Prostate gland (tissue), 2 donors: ENCODE data around the gene SH2D4B. TPM values are rescaled to one million over a fixed set of nuclear protein-coding genes. Genes with fewer than 3 reads are reported as not detected.

Experiments
- DNase-seq: peaks from one replicate; pipeline ENCODE4 v3.0.0-alpha.2; 2019; ENCODE audit warnings: low spot score
- H3K27ac ChIP-seq, 2 donors: fragments of 200-600 bp; sonication (generic); 2 replicates each; pipeline ENCODE4 v1.5.1; 2017 to 2019
- H3K27me3 ChIP-seq: fragments of 200-600 bp; sonication (generic); replicated peaks from 2 replicates; pipeline ENCODE4 v1.5.1; 2019; ENCODE audit not compliant: insufficient read depth
- H3K36me3 ChIP-seq, 2 donors: fragments of 200-600 bp; sonication (generic); 1 replicate in 1 of 2; 2 replicates in 1 of 2; pipeline versions ENCODE4 v1.5.1 to v1.8.1; 2017 to 2019
- H3K4me1 ChIP-seq: fragments of 200-600 bp; sonication (generic); replicated peaks from 2 replicates; pipeline ENCODE4 v1.5.1; 2019
- H3K4me3 ChIP-seq, 2 donors: fragments of 200-600 bp; sonication (generic); 2 replicates each; pipeline ENCODE4 v1.5.1; 2017 to 2019
- H3K9me3 ChIP-seq: fragments of 200-600 bp; sonication (generic); 2 replicates; pipeline ENCODE4 v1.5.1; 2017
- POLR2A ChIP-seq: fragments of 450-650 bp; IDR thresholded peaks from one replicate; pipeline ENCODE4 v1.6.1; 2016; ENCODE audit warnings: antibody characterized with exemption, mild to moderate bottlenecking
- POLR2AphosphoS5 ChIP-seq: sonication (generic); formaldehyde crosslinking; IDR thresholded peaks from one replicate; pipeline ENCODE4 v1.6.1; 2017; ENCODE audit warnings: antibody characterized with exemption
- WGBS: methylation state at CpG from one replicate; pipeline ENCODE4 v1.1.5; 2018; 5-methylcytosine and 5-hydroxymethylcytosine counted together
- intact Hi-C: fragments of 100-400 bp; cut with DNase I; formaldehyde crosslinking; loops from one replicate; pipeline ENCODE4 v1.14.2; 2022
- total RNA-seq, 2 donors: library from RNA; depleted of rRNA; stranded (reverse); fragments of >200 nt; gene quantifications; one replicate each; pipeline ENCODE4 v1.1.0, GENCODE V29; 2016
- TF ChIP-seq, protein P1 (sequence below), 4 experiments: fragments of 200-600 bp in 2 of 4; fragments of 450-650 bp in 2 of 4; sonication (generic) in 2 of 4; IDR thresholded peaks; 1 replicate in 3 of 4; 2 replicates in 1 of 4; pipeline ENCODE4 v1.5.1; 2016 to 2019; ENCODE audit warnings: antibody characterized with exemption in 4 of 4, mild to moderate bottlenecking in 2 of 4, moderate library complexity in 2 of 4

Gene SH2D4B
- total RNA-seq, 2 donors from 2014 or later = 0.40 TPM; not detected in 1

DNA sequence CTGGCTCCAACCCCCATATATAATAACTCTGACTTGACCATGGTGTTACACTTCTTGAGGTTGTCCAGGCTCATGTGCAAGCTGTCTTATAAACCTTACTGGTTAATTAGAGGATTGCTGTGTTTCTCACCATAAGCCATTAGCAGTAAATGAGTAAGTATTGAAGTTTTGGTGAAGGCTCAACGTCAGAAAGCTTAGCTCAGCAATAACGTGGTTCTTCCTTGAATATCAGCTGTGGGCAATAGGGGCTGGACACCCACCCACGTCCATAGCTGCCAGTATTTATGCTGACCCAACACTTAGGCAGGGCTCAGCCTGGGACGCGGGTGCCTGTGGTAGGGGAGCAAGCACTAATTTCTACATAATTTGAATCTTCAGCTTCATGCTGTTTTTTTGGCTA is 134.1 kb downstream of the SH2D4B start:
- DNase-seq = no peak
- Histone ChIP-seq H3K4me3 (no peak overlapping the region), H3K27ac (no peak overlapping the region), H3K27me3 (no peaks in the 10 kb centered on the region), H3K9me3 (no peaks in the 10 kb centered on the region), H3K36me3 (no peaks in the 10 kb centered on the region), H3K4me1 (no peaks in the 10 kb centered on the region)
- 83% methylated on average over 5 of the region's 5 CpGs for WGBS
- TF ChIP-seq POLR2AphosphoS5 = no peak
- no peak for TF ChIP-seq POLR2A
- TF ChIP-seq, protein P1, sequence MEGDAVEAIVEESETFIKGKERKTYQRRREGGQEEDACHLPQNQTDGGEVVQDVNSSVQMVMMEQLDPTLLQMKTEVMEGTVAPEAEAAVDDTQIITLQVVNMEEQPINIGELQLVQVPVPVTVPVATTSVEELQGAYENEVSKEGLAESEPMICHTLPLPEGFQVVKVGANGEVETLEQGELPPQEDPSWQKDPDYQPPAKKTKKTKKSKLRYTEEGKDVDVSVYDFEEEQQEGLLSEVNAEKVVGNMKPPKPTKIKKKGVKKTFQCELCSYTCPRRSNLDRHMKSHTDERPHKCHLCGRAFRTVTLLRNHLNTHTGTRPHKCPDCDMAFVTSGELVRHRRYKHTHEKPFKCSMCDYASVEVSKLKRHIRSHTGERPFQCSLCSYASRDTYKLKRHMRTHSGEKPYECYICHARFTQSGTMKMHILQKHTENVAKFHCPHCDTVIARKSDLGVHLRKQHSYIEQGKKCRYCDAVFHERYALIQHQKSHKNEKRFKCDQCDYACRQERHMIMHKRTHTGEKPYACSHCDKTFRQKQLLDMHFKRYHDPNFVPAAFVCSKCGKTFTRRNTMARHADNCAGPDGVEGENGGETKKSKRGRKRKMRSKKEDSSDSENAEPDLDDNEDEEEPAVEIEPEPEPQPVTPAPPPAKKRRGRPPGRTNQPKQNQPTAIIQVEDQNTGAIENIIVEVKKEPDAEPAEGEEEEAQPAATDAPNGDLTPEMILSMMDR (IDR thresholded peaks at IDR 0.05) = no peak
- intact Hi-C loops = no loop called here

- TF ChIP-seq POLR2AphosphoS5 = no peak
- TF ChIP-seq, protein P1 (IDR thresholded peaks at IDR 0.05) = no peak
- TF ChIP-seq POLR2A = no peak
- Histone ChIP-seq H3K27ac (no peak overlapping the region), H3K36me3 (no peaks in the 10 kb centered on the region), H3K4me3 (no peak overlapping the region), H3K4me1 (no peaks in the 10 kb centered on the region), H3K9me3 (no peaks in the 10 kb centered on the region), H3K27me3 (no peaks in the 10 kb centered on the region)
- intact Hi-C loops = no loop called here
- WGBS = 77% methylated on average over 3 of the region's 3 CpGs
- DNase-seq = no peak
These were observed 134.9 kb downstream of the SH2D4B start for GRCh38 chr10:80672613-80673012.

DNA sequence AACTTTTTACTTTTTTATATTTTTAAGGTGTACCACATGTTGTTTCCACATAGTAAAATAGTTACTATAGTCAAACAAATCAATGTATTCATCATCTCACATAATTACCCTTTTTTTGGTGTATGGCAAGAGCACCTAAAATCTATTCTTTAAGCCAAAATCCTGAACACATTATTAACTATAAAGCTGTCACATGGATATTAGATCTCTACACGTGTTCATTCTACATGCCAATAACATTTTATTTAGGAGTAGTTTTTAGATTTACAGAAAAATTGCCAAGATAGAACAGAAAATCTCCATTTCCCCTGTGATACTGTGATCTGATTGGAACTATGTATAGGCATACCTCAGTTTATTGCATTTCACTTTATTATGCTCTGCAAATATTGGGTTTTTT is 137.1 kb downstream of the SH2D4B start:
- no peaks in the 10 kb centered on the region for H3K27me3 ChIP-seq
- WGBS = 33% methylated on average over 1 of the region's 1 CpG
- no peaks in the 10 kb centered on the region for H3K9me3 ChIP-seq
- H3K27ac ChIP-seq = no peak overlapping the region
- intact Hi-C loops = no loop called here
- TF ChIP-seq, protein P1 (IDR thresholded peaks at IDR 0.05) = no peak
- TF ChIP-seq POLR2A (no peak), POLR2AphosphoS5 (no peak)
- DNase-seq = no peak
- no peak overlapping the region for H3K4me3 ChIP-seq
- H3K36me3 ChIP-seq = no peaks in the 10 kb centered on the region
- no peaks in the 10 kb centered on the region for H3K4me1 ChIP-seq

DNA sequence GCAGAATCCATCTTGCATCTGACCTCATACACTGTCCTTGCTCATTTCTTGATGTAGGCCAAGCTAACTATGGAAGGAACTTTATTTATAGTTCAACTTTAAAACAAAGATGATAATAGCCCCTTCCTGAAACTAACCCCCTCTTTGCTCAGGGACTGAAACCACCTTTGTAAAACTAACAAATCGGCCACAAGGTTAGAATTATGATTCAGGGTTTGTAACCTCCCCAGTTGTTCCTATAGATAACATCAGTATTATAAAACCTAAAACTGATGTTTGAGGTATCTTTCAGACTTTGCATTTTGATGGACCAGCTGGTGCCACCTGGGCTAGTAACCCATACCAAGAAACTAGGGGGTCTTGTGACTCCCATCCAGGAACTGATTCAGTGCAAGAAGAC is 143.4 kb downstream of the SH2D4B start:
- 71% methylated on average over 1 of the region's 1 CpG for WGBS
- H3K27ac ChIP-seq = no peak overlapping the region
- no peaks in the 10 kb centered on the region for H3K27me3 ChIP-seq
- TF ChIP-seq POLR2AphosphoS5 (no peak), POLR2A (no peak)
- TF ChIP-seq, protein P1 (IDR thresholded peaks at IDR 0.05) = no peak
- H3K9me3 ChIP-seq = no peaks in the 10 kb centered on the region
- no peaks in the 10 kb centered on the region for H3K36me3 ChIP-seq
- intact Hi-C loops = no loop called here
- no peak overlapping the region for H3K4me3 ChIP-seq
- DNase-seq = no peak
- H3K4me1 ChIP-seq = no peaks in the 10 kb centered on the region

DNA sequence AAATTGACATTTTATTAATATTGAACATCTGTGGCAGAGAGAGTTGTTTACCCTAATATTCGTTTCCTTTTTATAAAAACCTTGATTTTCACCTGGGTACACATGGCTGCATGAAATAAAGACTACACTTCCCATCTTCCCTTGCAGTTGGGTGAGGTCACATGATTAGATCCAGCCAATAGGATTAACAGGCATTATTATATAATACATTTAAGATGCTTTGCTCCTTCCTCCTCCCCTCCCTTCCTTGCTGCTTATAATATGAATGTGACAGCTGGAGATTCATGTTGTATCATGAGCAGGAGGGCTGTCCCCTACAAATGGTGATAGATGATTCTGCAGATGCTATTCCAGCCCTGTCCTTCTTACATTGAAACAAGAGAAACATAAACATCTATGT is 146.6 kb downstream of the SH2D4B start:
- intact Hi-C loops = no loop called here

More for the DNA sequence above, 146.6 kb downstream of the SH2D4B start:
- H3K27ac ChIP-seq = no peak overlapping the region
- TF ChIP-seq, protein P1 (IDR thresholded peaks at IDR 0.05) = no peak
- TF ChIP-seq POLR2A = no peak
- TF ChIP-seq POLR2AphosphoS5 = no peak
- H3K36me3 ChIP-seq = no peaks in the 10 kb centered on the region
- DNase-seq = no peak
- WGBS = 56% methylated on average over 1 of the region's 1 CpG
- no peaks in the 10 kb centered on the region for H3K9me3 ChIP-seq
- H3K4me3 ChIP-seq = no peak overlapping the region
- H3K4me1 ChIP-seq = no peaks in the 10 kb centered on the region
- no peaks in the 10 kb centered on the region for H3K27me3 ChIP-seq
